BJ (cell line): ENCODE results near the gene EYA2. TPM values are rescaled to one million over a fixed set of nuclear protein-coding genes. Genes with fewer than 3 reads are reported as not detected.
"Not testable (repeated sequence)": the region's sequence is repeated elsewhere in the genome, so short reads cannot be mapped to it uniquely, and the experiment has no call there.

Experiments used
- CTCF ChIA-PET: fragments of 350-600 bp; formaldehyde crosslinking; extraction: SDS; loops from one replicate; lab custom pipeline; 2021; ENCODE audit warnings: antibody characterized with exemption, inconsistent platforms; lab: Yijun Ruan, JAX
- POLR2A ChIA-PET: fragments of 300-600 bp; sonication (Branson Sonifier 250); formaldehyde crosslinking; extraction: SDS; loops from one replicate; lab custom pipeline; 2021; ENCODE audit warnings: antibody characterized with exemption; lab: Charles Lee
- DNase-seq: peaks from one replicate; pipeline ENCODE4 v3.0.0-alpha.2; 2011; ENCODE audit warnings: low read depth
- H3K27me3 ChIP-seq: 2 replicates; pipeline ENCODE4 v1.6.0; 2011; ENCODE audit warnings: low read length; ENCODE audit not compliant: control insufficient read depth, insufficient read depth
- H3K36me3 ChIP-seq: 2 replicates; pipeline ENCODE4 v1.5.1; 2011; ENCODE audit warnings: low read length; ENCODE audit not compliant: control insufficient read depth, insufficient read depth
- H3K4me3 ChIP-seq: 2 replicates; pipeline ENCODE4 v1.5.1; 2011; ENCODE audit warnings: low read depth, mild to moderate bottlenecking, control low read depth, low read length
- polyA plus RNA-seq: library from polyadenylated mRNA; depleted of rRNA; stranded (reverse); fragments of >200 nt; gene quantifications from 2 replicates; pipeline ENCODE4 v1.2.3, GENCODE V29; 2011
- TF ChIP-seq, protein P1 (sequence below): IDR thresholded peaks from 2 replicates; pipeline ENCODE4 v1.5.1; 2011; ENCODE audit warnings: low read depth, mild to moderate bottlenecking, control low read depth, inconsistent platforms, low read length, moderate library complexity; ENCODE audit not compliant: insufficient read depth

EYA2 gene
- polyA plus RNA-seq, 1 experiment: 1.5 TPM

DNA sequence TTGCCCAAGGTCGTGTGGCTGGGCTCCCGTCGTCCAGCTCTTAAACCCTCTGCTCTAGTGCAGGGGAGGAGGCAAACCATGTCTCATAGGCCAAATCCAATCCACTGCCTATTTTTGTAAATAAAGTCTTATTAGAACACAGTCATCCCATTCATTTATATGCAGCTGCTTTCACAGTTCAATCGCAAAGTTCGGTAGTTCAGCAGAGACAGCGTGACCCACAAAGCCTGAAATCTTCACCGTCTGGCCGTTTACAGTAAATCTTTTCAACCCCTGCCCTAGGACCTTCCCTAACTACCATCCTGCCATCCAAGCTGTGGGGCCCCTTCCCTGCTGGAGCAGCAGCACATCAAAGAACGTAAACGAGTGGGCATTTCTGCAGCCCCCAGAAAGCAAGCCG is 65.9 kb downstream of the EYA2 start:
- ChIA-PET CTCF (no interaction called here), POLR2A (no interaction called here)
- Histone ChIP-seq H3K36me3 (no peaks in the 10 kb centered on the region), H3K27me3 (no peaks in the 10 kb centered on the region; the same call in 1 of the 2 replicates), H3K4me3 (no peak overlapping the region)
- no peak for DNase-seq
- TF ChIP-seq, protein P1, sequence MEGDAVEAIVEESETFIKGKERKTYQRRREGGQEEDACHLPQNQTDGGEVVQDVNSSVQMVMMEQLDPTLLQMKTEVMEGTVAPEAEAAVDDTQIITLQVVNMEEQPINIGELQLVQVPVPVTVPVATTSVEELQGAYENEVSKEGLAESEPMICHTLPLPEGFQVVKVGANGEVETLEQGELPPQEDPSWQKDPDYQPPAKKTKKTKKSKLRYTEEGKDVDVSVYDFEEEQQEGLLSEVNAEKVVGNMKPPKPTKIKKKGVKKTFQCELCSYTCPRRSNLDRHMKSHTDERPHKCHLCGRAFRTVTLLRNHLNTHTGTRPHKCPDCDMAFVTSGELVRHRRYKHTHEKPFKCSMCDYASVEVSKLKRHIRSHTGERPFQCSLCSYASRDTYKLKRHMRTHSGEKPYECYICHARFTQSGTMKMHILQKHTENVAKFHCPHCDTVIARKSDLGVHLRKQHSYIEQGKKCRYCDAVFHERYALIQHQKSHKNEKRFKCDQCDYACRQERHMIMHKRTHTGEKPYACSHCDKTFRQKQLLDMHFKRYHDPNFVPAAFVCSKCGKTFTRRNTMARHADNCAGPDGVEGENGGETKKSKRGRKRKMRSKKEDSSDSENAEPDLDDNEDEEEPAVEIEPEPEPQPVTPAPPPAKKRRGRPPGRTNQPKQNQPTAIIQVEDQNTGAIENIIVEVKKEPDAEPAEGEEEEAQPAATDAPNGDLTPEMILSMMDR: no peak

DNA sequence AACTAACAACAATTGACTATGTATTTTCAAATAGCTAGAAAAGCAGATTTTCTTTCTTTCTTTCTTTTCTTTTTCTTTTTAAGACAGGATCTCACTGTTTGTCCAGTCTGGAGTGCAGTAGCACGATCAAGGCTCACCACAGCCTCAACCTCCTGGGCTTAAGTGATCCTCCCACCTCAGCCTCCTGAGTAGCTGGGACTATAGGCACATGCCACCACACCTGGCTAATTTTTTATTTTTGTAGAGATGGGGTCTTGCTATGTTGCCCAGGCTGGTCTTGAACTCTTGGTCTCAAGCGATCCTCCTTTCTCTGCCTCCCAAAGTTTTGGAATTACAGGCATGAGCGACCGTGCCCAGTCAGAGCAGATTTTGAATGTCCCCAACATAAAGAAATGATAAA is 67.3 kb downstream of the EYA2 start:
- DNase-seq, POLR2A ChIA-PET, H3K4me3 ChIP-seq, H3K36me3 ChIP-seq, H3K27me3 ChIP-seq: not testable (repeated sequence)
- CTCF ChIA-PET: interaction anchor here (0.6 kb wide), 1 partner anchor 144 kb away, joined by 4 read pairs; no protein-coding TSS in a partner anchor

DNA sequence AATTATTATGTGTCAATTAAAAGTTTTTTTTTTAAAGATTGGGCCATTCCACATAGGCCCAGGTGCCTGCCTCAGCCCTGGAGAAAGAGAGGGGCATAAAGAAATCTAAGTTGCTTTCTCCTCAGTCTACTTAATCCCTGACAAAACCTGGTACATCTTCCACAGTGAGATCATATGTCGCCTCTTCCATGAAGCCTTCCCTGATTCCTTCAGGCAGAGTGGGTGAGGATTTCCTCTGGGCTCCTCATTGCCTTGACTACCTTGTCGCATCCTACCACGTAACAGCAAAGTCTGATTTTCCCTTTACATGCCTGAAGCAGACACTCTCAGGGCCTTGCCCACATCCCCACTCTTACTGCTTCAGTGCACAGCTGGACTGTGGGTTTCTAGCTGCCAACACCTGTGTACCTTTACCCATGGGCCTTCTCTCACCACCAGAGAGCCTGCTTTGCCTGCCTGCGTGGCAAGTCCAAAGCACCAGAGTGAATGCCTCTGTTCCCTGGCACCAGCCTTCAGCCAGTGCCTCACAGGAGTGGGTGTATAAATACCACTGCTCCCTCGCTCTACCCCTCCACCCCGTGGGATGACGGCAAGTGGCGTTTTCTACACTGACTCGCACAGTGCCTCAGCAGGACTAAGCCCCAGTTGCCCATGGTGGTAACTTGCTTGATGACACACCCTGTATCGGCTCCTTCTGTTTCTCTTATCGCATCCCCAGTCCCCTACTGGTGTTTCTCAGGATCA is 68.0 kb downstream of the EYA2 start:
- TF ChIP-seq, protein P1: no peak
- DNase-seq: no peak
- CTCF ChIA-PET: interaction anchor here (0.9 kb wide), 1 partner anchor 21 kb away, joined by 4 read pairs; no protein-coding TSS in a partner anchor
- Histone ChIP-seq H3K27me3 (no peaks in the 10 kb centered on the region; the same call in 1 of the 2 replicates), H3K4me3 (no peak overlapping the region), H3K36me3 (no peaks in the 10 kb centered on the region)
- POLR2A ChIA-PET: no interaction called here

DNA sequence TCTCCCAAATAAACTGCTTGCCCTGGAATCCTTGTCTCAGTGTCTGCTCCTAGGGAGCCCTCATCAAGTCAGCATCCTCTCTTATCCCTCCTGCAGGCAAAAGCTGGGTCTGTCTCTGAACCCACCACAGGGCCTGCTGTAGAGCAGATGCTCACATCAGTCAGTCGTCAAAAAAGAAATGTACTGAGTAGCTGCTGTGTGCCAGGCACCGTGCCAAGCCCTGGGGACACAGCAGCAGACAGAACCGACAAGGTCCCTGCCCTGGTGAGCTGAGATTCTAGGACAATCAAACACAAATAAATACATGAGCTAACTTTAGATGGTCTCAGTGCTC is 68.5 kb downstream of the EYA2 start:
- CTCF ChIA-PET: interaction anchor here (0.9 kb wide), 1 partner anchor 20 kb away, joined by 4 read pairs; no protein-coding TSS in a partner anchor
- no peaks in the 10 kb centered on the region for H3K36me3 ChIP-seq
- H3K4me3 ChIP-seq: no peak overlapping the region
- no peak for DNase-seq
- H3K27me3 ChIP-seq: no peaks in the 10 kb centered on the region; the same call in 1 of the 2 replicates
- POLR2A ChIA-PET: no interaction called here
- TF ChIP-seq, protein P1: no peak

DNA sequence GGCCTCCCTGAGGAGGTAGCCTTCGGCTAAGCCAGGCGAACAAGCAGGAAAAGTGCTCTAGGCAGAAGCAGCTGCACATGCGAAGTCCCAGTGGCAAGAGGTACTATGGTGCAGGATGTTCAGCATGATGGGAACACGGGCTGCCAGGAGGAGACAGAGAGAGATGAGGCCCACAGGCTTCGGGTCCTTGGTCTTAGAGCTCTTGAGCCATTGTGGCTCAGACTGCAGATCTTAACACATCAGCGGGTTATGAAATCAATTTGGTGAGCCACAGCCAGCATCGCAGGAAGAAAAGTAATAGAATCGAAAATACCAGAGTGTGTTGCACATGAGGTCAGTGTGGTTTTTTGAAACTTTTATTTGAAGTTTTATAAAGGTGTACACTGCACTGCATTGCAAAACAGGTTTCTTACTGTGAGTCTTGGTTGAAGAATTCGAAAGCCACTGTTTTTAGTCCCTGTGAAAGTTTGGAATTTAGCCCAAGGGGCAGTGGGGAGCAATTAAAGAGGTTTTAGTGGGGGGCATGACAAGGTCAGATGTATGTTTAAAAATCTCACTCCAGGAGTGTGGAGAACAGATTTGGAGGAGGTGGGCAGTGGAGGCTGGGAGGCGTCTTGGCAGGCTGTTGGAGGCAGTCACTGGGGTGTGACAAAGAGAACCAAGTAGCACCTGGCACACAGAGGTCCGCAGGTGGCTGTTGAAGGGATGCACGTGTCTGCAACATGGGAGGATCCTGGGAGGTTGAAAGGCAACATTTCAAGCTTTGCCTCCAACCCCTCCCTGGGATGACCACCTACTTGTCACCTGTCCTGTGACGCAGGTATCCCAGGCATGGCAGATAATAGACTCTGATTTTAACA is 69.3 kb downstream of the EYA2 start:
- ChIA-PET CTCF (interaction anchor here (0.9 kb wide), 1 partner anchor 19 kb away, joined by 4 read pairs; no protein-coding TSS in a partner anchor), POLR2A (no interaction called here)
- no peaks in the 10 kb centered on the region for H3K36me3 ChIP-seq
- H3K27me3 ChIP-seq: no peaks in the 10 kb centered on the region; the same call in 1 of the 2 replicates
- TF ChIP-seq, protein P1: no peak
- DNase-seq: no peak
- no peak overlapping the region for H3K4me3 ChIP-seq
